NCI-H1105 (cell line): ENCODE results near the gene ZDHHC3.
"Not testable (repeated sequence)": the region's sequence is repeated elsewhere in the genome, so short reads cannot be mapped to it uniquely, and the experiment has no call there.

Experiments
- DNase-seq: peaks from one replicate; lab custom pipeline; 2025; lab: John Stamatoyannopoulos, UW

The ZDHHC3 gene

DNA sequence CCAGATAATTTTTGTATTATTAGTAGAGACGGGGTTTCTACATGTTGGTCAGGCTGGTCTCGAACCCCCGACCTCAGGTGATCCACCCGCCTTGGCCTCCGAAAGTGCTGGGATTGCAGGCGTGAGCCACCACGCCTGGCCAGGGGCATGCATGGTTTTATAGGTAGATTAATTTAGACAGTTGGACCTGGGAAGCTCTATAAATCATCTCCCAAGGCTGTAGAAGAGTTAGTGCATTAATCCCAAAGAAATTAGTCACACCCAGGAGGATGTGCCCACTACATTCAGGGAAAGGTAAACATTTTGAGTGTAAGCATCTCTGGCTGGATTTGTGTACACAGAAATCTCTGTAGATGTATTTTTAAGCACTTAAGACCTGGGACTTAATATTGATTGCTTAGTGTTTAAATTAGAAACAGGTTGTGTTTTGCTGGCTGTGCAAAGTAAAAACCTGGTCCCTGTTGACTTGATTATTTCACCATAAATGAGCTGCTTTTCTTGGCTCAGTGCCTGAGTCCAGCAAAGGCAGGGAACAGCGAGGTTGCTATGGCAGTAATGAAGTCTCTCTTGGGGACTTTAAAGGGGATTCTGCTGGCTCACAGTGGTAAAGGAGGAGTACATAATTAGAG, 19.3 kb upstream of the ZDHHC3 start:
- peak; percentile 51 for DNase-seq

DNA sequence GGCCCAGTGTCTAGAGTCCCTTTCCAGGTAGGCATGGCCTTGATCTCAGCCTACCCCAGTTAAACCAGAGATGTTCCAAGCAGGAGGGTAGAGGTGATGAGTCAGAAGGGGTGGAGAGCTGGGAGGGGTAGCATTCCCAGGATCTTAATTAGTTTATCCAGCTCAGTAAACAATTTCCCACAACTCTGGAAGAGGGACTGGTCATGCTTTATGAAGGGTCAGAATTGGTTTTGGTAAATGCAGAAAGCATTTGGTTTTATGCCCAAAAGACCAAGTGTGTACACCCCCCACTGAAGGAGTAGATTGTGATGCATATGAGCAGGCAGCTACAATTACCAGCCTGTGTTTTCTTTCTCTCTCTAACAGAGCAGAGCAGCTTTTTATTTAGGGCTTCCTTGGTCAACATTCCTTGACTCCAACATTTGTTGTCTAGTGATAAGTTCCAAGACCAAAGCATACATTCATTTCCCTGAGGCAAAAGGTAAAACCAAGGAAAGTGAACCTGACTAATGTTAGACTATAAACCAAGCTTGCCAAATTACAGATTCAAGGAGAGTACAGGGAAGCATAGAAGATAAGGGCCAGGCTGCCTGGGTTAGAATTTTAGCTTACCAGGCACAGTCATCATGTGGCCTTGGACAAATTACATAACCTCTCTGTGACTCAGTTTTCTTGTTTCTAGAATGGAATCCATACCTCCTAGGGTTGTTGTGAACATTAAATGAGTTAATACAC, 17.7 kb upstream of the ZDHHC3 start:
- DNase-seq: no peak

DNA sequence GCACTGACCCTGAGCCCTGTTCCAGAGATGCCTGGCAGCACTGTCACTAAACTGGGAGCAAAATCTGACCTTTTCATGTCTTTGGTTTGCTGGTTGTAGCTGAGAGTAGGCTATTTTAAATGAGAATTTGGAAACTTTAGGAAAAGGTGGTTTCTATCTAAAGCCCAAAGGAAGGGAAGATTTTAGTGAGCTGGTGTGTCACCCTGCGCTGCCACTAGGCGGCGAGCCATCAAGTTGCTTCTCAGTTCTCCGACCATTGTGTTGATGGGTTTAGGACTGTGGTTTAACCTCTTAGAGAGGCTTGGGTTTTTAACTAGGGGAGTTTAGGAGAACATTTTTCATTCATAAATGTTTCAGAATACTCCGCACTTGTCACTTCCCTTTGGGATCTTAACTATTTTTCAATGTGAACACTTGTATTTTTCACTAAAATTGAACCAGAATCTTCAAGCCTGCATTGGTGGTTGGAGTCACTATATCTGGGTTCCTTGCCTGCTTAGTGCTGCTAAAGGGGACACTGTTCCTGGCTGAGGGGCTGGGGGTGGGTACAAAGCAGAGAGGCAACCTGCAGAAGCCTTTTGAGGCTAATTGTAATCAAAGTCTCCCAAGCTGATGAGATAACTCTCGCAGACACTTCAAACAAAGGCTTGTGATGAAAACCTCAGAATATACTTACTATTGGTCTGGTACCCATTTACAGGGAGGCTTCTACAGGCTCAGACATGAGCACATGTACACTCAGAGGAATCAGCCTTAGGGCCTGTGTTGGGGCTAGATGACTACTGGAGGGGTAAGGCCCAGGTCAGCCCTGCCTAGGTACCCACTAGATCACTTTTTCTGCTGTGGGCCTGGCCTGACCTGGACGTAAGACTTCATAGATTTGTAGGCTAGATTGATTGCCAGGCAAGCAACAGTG, 16.8 kb upstream of the ZDHHC3 start:
- DNase-seq: no peak

DNA sequence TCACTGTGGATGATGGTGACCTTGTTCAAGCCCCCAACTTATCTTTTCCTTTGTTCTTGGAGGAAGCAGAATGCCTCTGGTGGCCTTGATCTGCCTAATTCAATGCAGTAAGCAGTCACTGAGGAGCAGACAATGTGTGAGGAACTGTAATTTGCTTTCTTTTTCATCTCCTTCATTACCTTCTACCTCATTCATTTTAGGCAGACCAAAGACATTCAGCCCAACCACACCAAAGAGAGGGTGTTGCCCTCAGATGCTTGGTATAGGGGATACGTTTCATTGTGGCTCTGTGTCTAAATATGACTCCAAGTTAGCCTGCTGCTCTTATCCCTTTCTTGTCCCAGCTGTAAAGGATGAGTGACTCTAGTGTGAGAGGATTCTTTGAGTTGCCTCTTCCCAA, 15.4 kb upstream of the ZDHHC3 start:
- DNase-seq: no peak

DNA sequence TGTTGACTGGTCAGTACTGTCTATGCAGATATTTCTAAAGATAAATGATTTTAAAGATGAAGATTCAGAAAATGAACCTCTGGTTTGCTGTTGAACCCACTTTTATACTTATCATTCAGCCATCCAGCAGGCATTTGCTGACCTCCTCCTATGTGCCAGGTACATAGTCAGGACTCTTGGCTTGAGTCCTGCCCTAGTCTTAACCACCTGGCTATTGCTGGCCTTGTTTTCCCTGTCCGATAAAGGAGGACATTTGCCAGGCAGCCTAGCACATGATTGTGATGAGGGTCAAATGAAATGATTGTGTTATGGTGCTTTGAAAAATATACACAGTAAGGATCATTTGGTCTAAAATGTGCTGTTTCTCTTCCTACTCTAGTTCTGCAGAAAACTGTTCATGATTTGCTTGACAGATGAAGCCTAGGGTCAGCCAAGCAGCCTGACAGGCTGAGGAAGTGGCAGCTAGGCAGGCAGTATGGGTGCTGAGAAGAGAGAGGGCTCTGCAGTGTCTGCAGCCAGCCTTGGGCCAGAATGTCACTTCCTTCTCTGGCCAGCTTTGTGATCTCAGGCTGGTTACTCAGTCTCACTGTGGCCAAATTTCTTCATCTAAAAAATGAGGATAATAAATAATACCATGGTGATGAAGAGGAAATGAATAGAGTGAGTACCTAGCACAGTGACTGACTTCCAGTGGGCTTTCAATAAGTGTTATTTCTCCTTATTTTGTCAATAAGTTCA, 13.8 kb upstream of the ZDHHC3 start:
- no peak for DNase-seq

DNA sequence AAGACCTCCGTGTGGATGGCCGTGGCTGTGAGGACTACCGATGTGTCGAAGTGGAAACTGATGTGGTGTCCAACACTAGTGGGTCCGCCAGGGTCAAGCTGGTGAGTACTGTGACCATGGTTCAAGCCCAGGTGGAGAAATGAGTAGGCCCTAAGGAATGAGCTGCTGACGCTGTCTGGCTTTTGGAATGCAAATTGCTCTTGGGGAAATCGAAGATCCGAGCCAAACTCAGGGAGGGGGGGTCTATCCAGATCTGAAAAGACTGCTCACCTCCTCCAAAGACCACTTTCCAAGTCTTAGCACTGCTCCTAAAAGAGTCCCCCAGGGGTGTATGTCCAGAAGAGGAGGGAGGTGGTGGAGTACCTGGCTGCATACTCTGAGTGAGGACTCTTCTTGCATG, 13.2 kb upstream of the ZDHHC3 start:
- DNase-seq: no peak

DNA sequence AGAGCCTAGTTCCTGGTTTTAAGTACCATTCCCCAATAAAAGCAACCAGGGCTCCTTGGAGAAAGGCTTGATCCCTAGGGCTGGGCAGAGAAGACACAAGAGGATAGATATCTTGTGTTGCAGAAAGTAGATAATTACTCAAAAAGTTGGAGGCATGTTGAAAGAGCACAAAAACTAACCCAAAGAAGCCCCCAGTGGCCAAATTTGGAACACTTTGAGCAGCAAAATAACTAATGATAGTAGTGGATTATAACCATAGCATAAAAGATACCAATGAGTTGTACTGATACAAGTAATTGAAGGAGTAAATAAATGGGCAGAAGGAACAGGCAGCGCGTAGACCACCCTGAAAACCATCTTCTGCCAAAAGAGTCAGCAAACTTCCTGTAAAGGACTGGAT, 12.1 kb upstream of the ZDHHC3 start:
- no peak for DNase-seq

DNA sequence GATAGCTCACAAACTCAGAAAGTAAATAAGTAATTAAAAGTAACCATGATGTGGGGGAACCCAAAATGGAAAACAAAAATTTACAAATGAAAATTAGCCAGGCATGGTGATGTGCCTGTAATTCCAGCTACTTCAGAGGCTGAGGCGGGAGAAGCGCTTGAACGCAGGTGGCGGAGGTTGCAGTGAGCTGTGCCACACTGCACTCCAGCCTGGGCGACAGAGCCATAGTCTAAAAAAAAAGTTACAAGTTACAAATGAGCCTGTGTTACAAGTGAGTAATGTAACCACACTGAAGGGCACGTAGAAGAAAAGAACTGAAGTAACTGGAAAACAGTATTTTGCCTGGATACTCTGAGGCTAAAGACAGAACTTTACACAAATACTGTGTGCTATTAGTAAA, 11.4 kb upstream of the ZDHHC3 start:
- DNase-seq: no peak

DNA sequence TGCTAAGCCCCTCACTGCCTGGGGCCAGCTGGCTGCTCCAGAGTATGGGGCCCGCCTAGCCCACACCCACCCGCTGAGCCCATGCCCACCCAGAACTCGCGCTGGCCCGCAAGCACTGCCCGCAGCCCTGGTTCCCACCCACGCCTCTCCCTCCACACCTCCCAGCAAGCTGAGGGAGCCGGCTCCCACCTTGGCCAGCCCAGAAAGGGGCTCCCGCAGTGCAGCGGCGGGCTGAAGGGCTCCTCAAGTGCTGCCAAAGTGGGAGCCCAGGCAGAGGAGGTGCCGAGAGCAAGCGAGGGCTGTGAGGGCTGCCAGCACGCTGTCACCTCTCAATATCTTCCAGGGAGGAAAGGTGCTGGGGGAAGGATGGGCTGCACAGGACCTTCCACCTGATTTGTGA, 10.4 kb upstream of the ZDHHC3 start:
- DNase-seq: not testable (repeated sequence)

DNA sequence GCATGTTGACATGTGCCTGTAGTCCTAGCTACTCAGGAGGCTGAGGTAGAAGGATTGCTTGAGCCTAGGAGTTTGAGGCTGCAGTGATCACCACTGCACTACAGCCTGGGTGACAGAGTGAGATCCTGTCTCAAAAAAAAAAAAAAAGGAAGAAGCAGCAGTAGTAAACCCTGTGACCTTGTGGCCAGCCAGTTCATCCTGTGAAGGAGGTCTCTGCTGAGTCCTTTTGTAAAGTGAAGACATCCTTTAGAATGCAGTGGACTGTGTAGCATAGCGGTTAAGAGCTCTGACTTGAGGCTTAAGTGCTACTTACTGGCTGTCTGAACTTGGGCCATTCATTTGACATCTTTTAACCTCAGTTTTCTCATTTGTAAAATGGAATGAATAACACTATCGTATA, 8.4 kb upstream of the ZDHHC3 start:
- no peak for DNase-seq

DNA sequence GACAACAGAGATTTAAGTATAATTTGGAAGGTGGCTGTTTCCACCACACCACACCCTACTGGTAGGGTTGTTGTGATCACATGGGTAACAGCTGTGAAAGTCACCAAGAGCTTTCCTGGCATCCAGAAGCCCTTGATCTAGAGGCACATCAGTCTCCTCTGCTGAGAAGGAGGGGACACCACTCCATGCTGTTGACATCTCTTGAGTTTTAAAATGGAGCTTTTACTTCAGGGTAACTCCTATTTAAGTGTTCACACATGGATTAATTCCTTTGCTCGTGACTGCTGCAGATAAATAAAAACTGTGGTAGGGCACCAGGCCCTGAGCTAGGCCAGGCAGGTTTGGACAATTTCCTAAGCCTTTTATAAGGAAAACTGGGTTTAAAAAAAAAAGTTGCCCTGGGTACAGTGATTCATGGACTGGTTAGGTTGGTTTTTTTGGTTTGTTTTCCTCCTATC, 7.5 kb upstream of the ZDHHC3 start:
- no peak for DNase-seq

DNA sequence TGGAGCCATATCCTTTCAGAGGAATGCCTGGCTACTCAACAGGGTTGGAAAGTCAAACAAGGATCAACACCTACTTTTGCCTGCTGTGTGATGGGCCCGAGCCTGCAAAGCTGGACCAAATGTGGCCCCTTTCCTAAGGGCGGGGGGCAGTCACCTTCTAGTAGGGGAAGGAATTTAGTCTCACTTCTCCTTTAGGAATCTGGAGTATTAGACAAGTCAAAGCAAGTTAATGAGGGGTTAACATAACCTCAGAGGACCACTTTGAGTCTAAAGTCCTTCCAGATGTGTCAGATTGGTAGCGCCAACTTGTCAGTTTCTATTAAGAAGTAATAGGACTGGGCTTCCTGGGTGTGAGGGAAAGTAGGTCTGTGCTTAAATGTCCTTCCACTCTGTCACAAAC, 6.8 kb upstream of the ZDHHC3 start:
- DNase-seq: no peak

DNA sequence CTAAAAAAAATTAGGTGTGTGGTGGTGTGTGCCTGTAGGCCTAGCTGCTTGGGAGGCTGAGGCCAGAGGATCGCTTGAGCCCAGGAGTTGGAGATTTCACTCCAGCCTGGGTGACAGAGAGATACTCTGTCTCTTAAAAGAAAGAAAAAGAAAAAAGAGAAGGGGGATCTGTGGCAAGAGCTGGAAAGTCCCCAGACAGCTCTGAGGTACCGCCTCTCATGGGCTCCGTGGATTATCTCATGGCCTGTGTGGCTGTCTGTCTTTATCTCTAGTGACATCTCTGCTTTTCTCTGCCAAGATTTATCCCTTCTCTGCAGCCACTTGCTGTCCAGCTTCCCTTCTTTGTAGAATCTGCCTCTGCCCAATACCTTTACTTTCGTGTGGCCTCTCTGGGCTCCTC, 5.8 kb upstream of the ZDHHC3 start:
- no peak for DNase-seq

DNA sequence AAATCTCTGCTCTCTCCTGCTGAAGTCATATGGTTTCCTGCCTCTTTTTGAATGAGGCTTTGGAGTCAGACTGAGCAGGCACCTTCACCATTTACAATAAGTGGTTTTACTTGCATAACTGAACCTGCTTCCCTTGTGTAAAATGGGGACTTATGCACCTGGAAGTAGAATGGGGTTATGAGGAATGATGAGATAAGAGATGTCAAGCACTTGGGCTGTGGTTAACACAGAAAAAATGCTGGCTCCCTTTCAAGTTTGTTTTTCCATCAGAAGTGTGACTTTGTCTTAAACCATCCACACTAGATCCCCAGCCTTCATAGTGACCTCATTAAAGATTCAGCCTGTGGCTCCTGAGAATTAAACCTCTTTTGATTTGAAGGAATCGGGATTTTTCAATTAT, 5.2 kb upstream of the ZDHHC3 start:
- DNase-seq: no peak

DNA sequence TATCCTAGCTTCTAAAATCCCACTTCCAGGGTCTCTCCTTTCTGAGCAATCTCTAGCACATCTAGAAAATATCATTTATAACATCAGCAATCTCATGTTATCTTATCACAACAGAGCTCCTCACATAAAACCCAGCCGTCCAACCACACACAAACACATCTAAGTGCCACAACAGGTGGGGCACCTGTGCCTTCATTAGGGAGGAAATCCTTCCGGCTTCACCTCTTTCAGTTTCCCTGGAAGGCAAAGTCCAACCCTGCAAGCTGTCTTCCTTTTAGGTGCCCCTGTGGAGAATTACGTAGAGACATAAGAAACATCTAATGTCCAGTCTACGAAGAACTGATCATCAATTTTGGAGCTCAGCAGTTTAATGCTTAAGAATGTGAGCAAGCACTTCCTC, 1.6 kb downstream of the ZDHHC3 start:
- DNase-seq: no peak

DNA sequence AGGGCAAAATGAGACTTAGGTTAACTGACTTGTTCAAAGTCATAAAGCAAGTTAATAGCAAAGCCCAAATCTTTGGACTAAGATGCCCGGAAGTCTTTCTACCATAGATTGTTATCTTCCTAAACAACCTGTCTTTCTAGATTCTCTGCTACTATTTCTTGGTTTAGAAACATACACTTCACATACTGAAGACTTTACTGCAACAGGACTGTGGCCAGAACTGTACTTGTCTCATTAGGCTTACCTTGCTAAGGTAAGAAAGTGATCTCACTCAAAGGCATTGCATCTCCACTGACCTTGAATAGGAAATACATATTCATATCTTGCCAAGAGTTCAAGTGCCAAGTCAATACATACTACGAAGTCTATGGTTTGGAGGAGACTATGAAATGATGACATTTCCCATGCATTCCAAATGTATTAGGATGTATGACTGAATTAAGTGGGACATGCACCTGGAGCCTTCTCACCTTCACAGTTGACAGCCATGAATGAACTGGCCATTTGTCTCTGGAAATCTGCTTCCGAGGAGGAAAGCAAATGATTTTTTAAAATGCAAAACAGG, 5.0 kb downstream of the ZDHHC3 start:
- no peak for DNase-seq

DNA sequence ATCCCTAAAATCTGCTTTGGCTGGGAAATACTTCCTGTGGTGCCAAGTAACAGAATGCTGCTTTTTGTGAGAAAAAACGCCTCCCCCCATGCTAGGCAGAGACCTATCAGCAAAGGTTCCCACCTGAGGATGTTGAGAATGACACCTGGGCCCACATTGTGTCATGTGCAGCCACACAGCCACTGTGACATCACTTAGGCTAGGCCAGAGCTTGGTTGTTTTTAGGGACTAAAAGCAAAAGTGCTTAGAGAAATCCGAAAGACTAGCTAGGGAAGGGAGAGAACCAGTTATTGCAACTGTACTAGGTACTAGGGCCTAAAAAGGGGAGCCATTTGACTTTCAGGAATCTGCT, 6.2 kb downstream of the ZDHHC3 start:
- DNase-seq: no peak

DNA sequence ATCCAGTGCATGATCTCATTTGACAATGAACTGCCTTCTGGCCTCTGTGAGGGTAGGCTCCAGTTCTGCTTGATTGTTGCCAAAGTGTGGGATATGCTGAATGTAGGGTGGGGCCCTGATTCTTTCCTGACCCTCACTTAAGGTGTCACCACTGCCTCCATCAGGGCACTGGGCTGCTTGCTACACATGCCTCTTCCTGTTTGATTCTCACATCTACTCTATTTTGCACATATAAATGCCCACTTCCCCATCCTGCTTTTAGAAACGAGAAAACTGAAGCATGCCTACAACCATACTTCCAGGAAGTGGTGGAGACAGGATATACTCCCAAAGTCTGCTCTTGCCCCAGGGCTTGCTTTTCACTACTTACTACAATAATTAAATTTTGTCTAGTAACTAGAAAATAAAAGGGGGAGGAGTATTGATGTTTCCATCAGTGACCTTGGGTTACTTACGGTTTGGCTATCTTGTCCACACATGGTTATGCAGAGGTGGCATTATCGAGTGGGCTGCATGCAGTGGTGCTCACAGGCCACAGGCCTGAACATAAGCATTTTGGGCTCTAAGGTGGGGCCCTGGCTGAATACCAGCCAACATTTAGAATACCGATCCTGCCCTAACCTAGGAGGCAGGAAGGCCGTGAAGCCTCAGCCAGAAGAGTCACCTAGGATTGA, 6.7 kb downstream of the ZDHHC3 start:
- DNase-seq: no peak

DNA sequence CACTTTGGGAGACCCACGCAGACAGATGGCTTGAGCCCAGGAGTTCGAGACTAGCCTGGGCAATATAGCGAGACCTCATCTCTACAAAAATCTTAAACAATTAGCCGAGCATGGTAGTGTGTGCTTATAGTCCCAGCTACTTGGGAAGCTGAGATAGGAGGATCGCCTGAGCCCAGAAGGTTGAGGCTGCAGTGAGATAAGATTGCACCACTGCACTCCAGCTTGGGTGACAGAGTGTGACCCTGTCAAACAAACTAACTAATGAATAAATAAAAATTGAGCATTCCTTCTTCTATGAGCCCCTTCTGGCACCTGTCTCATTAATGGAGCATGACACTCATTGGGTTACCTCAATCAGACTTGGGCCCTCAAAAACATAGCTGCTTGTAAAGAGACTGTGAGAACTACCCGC, 7.5 kb downstream of the ZDHHC3 start:
- no peak for DNase-seq

DNA sequence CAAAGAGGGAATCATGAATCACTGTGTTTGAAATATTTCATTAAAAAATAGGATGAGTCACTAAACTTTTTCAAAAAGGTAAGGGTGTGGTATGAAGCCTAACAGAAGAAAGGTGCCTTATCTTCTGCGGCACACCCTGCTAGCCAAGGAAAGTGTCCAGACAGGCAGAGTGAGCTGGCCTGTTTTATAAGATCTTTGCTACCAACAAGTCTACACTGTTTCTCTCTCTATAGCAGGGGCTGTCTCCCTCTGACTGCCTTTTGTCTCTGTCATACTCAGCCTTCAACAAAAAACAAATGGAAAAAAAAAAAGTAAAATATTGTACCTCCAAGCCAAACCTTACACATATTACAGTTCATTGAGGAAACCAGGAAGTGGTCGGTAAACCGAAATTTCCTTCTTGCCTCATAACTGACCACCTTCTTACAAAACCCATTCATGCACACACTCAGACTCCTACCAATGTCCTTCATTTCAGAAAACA, 9.1 kb downstream of the ZDHHC3 start:
- DNase-seq: no peak

DNA sequence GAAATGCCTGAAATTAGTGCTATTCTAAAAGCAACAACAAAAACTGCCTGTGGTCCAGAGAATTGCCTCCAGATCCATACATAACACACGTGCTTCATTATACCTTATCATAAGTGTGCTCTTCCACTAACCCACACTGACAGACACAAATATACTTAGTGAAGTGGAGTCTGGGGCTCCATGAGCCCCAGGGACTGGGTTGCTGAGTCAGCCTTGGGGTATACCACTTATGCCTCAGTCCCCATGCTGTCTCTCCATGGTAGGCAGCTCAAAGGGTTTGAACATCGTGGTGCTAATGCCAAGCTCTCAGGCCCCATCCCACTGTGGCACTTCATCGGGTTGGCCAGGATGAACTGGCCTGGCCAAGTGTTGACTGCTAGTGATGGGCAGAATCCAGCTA, 10.8 kb downstream of the ZDHHC3 start:
- DNase-seq: no peak
